ENCODE results near the gene XXYLT1. TPM values are rescaled to one million over a fixed set of nuclear protein-coding genes. Genes with fewer than 3 reads are reported as not detected.

XXYLT1 gene
- total RNA-seq, 4 donors from 2014 or later: 9.8 to 14.6 (median 13.9) TPM

DNA sequence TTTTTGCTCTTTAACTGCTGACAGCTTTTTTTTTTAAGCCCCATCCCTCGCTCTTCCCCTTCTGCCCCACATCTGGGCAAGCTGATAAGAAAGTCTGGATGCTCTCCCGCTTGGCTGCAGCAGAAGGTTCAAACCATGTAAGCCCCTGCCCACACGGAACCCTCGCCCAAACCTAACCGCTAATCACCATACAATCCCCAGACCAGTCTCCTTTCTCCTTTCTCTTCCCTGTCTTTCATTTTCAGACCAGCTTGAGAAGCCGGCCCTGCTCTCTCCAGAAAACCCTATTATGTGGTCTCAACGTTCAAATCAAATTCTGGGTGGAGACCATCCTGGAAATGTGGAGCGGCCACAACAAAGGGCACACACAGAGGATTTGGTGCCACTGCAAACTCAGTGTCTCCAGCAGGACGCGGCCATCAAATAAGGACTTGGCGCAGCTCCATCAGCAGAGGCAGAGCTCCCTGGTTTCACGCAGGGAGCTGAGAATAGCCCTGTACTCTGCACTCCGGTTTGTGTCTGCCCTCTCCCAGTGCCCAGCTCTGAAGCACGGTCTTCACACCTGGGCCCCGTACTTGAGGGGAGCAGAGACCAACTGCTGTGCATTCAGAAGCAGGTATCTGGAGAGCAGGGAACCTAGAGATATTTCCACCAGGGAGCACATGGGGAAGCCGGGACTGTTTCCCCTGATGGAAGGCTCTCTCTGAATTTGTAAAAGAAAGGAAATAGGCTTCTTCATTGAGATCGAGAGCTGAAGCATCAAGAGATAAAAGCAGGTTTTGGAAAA is 92.6 kb downstream of the XXYLT1 start:
- TF ChIP-seq POLR2A (IDR thresholded peaks at IDR 0.05): no peak
- TF ChIP-seq, protein P1, sequence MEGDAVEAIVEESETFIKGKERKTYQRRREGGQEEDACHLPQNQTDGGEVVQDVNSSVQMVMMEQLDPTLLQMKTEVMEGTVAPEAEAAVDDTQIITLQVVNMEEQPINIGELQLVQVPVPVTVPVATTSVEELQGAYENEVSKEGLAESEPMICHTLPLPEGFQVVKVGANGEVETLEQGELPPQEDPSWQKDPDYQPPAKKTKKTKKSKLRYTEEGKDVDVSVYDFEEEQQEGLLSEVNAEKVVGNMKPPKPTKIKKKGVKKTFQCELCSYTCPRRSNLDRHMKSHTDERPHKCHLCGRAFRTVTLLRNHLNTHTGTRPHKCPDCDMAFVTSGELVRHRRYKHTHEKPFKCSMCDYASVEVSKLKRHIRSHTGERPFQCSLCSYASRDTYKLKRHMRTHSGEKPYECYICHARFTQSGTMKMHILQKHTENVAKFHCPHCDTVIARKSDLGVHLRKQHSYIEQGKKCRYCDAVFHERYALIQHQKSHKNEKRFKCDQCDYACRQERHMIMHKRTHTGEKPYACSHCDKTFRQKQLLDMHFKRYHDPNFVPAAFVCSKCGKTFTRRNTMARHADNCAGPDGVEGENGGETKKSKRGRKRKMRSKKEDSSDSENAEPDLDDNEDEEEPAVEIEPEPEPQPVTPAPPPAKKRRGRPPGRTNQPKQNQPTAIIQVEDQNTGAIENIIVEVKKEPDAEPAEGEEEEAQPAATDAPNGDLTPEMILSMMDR (IDR thresholded peaks at IDR 0.05): no peak
- peak in 1 of 2 donors; percentile 29 for DNase-seq
- no peak overlapping the region for H3K4me3 ChIP-seq (replicated peaks in 1 of 3)
- intact Hi-C loops (cut with DNase I): no loop called here
- no peak overlapping the region for H3K27ac ChIP-seq
- H3K36me3 ChIP-seq: no peaks in the 10 kb centered on the region
- no peaks in the 10 kb centered on the region for H3K9me3 ChIP-seq
- no peaks in the 10 kb centered on the region for H3K27me3 ChIP-seq
- WGBS, 2 donors: 70 to 74% methylated on average over 16 to 17 of the region's 17 CpGs
- peaks cover 9 to 24% of the 10 kb centered on the region in 2 donors for H3K4me1 ChIP-seq

DNA sequence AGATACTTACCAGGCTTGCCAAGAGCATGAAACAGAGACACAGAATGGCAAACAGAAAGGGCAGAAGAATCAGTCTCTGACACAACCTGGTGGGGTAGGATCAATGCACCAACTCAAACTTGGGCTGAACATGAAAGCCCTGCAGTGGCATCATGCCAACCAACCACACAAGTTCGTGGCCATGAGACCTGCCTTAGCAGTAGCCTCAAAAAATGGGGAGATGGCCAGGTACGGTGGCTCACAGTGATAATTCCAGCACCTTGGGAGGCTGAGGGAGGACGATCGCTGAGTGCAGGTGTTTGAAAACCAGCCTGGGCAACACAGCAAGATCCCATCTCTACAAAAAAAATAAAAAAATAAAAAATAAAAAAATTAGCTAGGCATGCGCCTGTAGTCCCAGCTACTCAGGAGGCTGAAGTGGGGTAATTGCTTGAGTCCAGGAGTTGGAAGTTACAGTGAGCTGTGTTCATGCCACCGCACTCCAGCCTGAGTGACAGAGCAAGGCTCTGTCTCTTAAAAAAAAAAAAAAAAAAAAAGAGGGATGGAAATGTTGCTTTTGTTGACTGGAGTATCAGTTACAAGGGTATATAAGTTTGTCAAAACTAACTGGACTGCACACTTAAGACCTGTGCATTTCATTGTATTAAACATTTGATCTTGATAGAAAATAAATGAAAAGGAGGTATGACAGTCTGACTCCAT is 93.4 kb downstream of the XXYLT1 start:
- TF ChIP-seq, protein P1 (IDR thresholded peaks at IDR 0.05): no peak
- TF ChIP-seq POLR2A (IDR thresholded peaks at IDR 0.05): no peak
- Histone ChIP-seq H3K27ac (no peak overlapping the region), H3K4me1 (peaks cover 9 to 24% of the 10 kb centered on the region in 2 donors), H3K4me3 (replicated peaks in 1 of 3) (no peak overlapping the region), H3K36me3 (no peaks in the 10 kb centered on the region), H3K27me3 (no peaks in the 10 kb centered on the region), H3K9me3 (no peaks in the 10 kb centered on the region)
- 95 to 96% methylated on average over 6 of the region's 6 CpGs for WGBS, 2 donors
- DNase-seq: no peak
- intact Hi-C loops (cut with DNase I): no loop called here

GRCh38 chr3:195176776-195177175 is 94.2 kb downstream of the XXYLT1 start:
- DNase-seq: no peak
- intact Hi-C loops (cut with DNase I): no loop called here
- Histone ChIP-seq H3K36me3 (no peaks in the 10 kb centered on the region), H3K27ac (no peak overlapping the region), H3K4me3 (replicated peaks in 1 of 3) (no peak overlapping the region), H3K27me3 (no peaks in the 10 kb centered on the region), H3K4me1 (peaks cover 14 to 30% of the 10 kb centered on the region in 2 donors), H3K9me3 (no peaks in the 10 kb centered on the region)
- WGBS, 2 donors: 96 to 97% methylated on average over 10 to 12 of the region's 12 CpGs
- TF ChIP-seq POLR2A (IDR thresholded peaks at IDR 0.05): no peak
- TF ChIP-seq, protein P1 (IDR thresholded peaks at IDR 0.05): no peak

- Histone ChIP-seq H3K4me1 (peaks cover 14 to 30% of the 10 kb centered on the region in 2 donors), H3K27me3 (no peaks in the 10 kb centered on the region), H3K4me3 (replicated peaks in 1 of 3) (no peak overlapping the region), H3K9me3 (no peaks in the 10 kb centered on the region), H3K27ac (no peak overlapping the region), H3K36me3 (no peaks in the 10 kb centered on the region)
- TF ChIP-seq, protein P1 (IDR thresholded peaks at IDR 0.05): no peak
- no peak for TF ChIP-seq POLR2A (IDR thresholded peaks at IDR 0.05)
- 95% methylated on average over 10 to 13 of the region's 13 CpGs for WGBS, 2 donors
- no peak for DNase-seq
- intact Hi-C loops (cut with DNase I): no loop called here
Measured at GRCh38 chr3:195175476-195176337, 95.3 kb downstream of the XXYLT1 start.
